HUES6 (cell line): Measurements from ENCODE around the gene EFNA2.

ENCODE experiments used
- H3K27ac ChIP-seq: 2 replicates; pipeline ENCODE4 v1.7.0; 2013; ENCODE audit warnings: low read depth, mild to moderate bottlenecking, low read length, inconsistent platforms
- H3K27me3 ChIP-seq: 2 replicates; pipeline ENCODE4 v1.6.1; 2013; ENCODE audit warnings: low read length; ENCODE audit not compliant: control insufficient read depth, insufficient read depth
- H3K36me3 ChIP-seq: 2 replicates; pipeline ENCODE4 v1.6.1; 2013; ENCODE audit warnings: low read length; ENCODE audit not compliant: control insufficient read depth, insufficient read depth
- H3K4me1 ChIP-seq: 2 replicates; pipeline ENCODE4 v1.6.1; 2013; ENCODE audit warnings: low read length; ENCODE audit not compliant: control insufficient read depth, insufficient read depth
- H3K4me3 ChIP-seq: 2 replicates; pipeline ENCODE4 v1.5.1; 2013; ENCODE audit warnings: low read depth, low read length
- H3K9ac ChIP-seq: one replicate; pipeline ENCODE4 v1.6.1; 2013; ENCODE audit warnings: mild to moderate bottlenecking, low read length
- H3K9me3 ChIP-seq: 2 replicates; pipeline ENCODE4 v1.6.1; 2013; ENCODE audit warnings: low read depth, low read length; ENCODE audit not compliant: control insufficient read depth, insufficient read depth

Gene EFNA2

GRCh38 chr19:1282588-1283206 is 3.0 kb upstream of the EFNA2 start:
- H3K4me1 ChIP-seq: peaks cover 18% of the 10 kb centered on the region; the same call in 1 of the 2 replicates
- H3K9me3 ChIP-seq: no peaks in the 10 kb centered on the region
- no peak overlapping the region for H3K4me3 ChIP-seq
- no peak overlapping the region for H3K9ac ChIP-seq
- H3K27me3 ChIP-seq: peaks cover 40% of the 10 kb centered on the region
- H3K27ac ChIP-seq: no peak overlapping the region
- peaks cover 13% of the 10 kb centered on the region for H3K36me3 ChIP-seq

GRCh38 chr19:1283207-1283916 is 2.3 kb upstream of the EFNA2 start:
- Histone ChIP-seq H3K27ac (no peak overlapping the region), H3K9ac (no peak overlapping the region), H3K4me1 (peaks cover 18% of the 10 kb centered on the region; the same call in 1 of the 2 replicates), H3K4me3 (no peak overlapping the region), H3K9me3 (no peaks in the 10 kb centered on the region), H3K36me3 (peaks cover 13% of the 10 kb centered on the region), H3K27me3 (peaks cover 47% of the 10 kb centered on the region)

GRCh38 chr19:1283917-1284292 is 1.8 kb upstream of the EFNA2 start:
- H3K27ac ChIP-seq: no peak overlapping the region
- H3K9ac ChIP-seq: no peak overlapping the region

GRCh38 chr19:1284293-1284978 is 1.2 kb upstream of the EFNA2 start:
- no peak overlapping the region for H3K9ac ChIP-seq
- peaks cover 4% of the 10 kb centered on the region for H3K36me3 ChIP-seq
- no peaks in the 10 kb centered on the region for H3K9me3 ChIP-seq
- H3K4me1 ChIP-seq: peaks cover 18% of the 10 kb centered on the region; the same call in 1 of the 2 replicates
- H3K27me3 ChIP-seq: peaks cover 47% of the 10 kb centered on the region
- no peak overlapping the region for H3K4me3 ChIP-seq
- H3K27ac ChIP-seq: no peak overlapping the region

More at GRCh38 chr19:1283917-1284292, 1.8 kb upstream of the EFNA2 start:
- Histone ChIP-seq H3K9me3 (no peaks in the 10 kb centered on the region), H3K27me3 (peaks cover 47% of the 10 kb centered on the region), H3K4me1 (peaks cover 18% of the 10 kb centered on the region; the same call in 1 of the 2 replicates), H3K4me3 (no peak overlapping the region), H3K36me3 (peaks cover 10% of the 10 kb centered on the region)

GRCh38 chr19:1284979-1285736 is 515 bp upstream of the EFNA2 start:
- Histone ChIP-seq H3K27ac (no peak overlapping the region), H3K9me3 (no peaks in the 10 kb centered on the region), H3K27me3 (peaks cover 47% of the 10 kb centered on the region), H3K4me1 (peaks cover 18% of the 10 kb centered on the region; the same call in 1 of the 2 replicates), H3K4me3 (peak overlapping the region; percentile 34), H3K36me3 (no peaks in the 10 kb centered on the region), H3K9ac (no peak overlapping the region)

GRCh38 chr19:1286487-1287353 is 1.0 kb downstream of the EFNA2 start:
- H3K9ac ChIP-seq: no peak overlapping the region

GRCh38 chr19:1287354-1288225 is 1.9 kb downstream of the EFNA2 start:
- Histone ChIP-seq H3K36me3 (no peaks in the 10 kb centered on the region), H3K9ac (peak overlapping the region; percentile 38)

More at GRCh38 chr19:1286487-1287353, 1.0 kb downstream of the EFNA2 start:
- Histone ChIP-seq H3K27ac (no peak overlapping the region), H3K27me3 (peaks cover 47% of the 10 kb centered on the region), H3K4me1 (peaks cover 18% of the 10 kb centered on the region; the same call in 1 of the 2 replicates), H3K9me3 (no peaks in the 10 kb centered on the region), H3K36me3 (no peaks in the 10 kb centered on the region), H3K4me3 (peak overlapping the region; percentile 55)

GRCh38 chr19:1288226-1288612 is 2.5 kb downstream of the EFNA2 start:
- H3K9ac ChIP-seq: no peak overlapping the region
- H3K27me3 ChIP-seq: peaks cover 51% of the 10 kb centered on the region
- H3K9me3 ChIP-seq: no peaks in the 10 kb centered on the region
- H3K27ac ChIP-seq: no peak overlapping the region
- H3K4me1 ChIP-seq: peaks cover 15% of the 10 kb centered on the region; the same call in 1 of the 2 replicates
- H3K36me3 ChIP-seq: no peaks in the 10 kb centered on the region
- no peak overlapping the region for H3K4me3 ChIP-seq

More at GRCh38 chr19:1287354-1288225, 1.9 kb downstream of the EFNA2 start:
- Histone ChIP-seq H3K4me1 (peaks cover 18% of the 10 kb centered on the region; the same call in 1 of the 2 replicates), H3K27me3 (peaks cover 50% of the 10 kb centered on the region), H3K4me3 (peak overlapping the region; percentile 55), H3K9me3 (no peaks in the 10 kb centered on the region), H3K27ac (no peak overlapping the region)

GRCh38 chr19:1288833-1289685 is 3.4 kb downstream of the EFNA2 start:
- Histone ChIP-seq H3K27ac (no peak overlapping the region), H3K4me1 (peaks cover 8% of the 10 kb centered on the region; the same call in 1 of the 2 replicates), H3K4me3 (no peak overlapping the region), H3K27me3 (peaks cover 51% of the 10 kb centered on the region), H3K9me3 (no peaks in the 10 kb centered on the region), H3K9ac (no peak overlapping the region), H3K36me3 (no peaks in the 10 kb centered on the region)
